Measurements from ENCODE around the gene COL12A1. TPM values are rescaled to one million over a fixed set of nuclear protein-coding genes. Genes with fewer than 3 reads are reported as not detected.

COL12A1 gene
- total RNA-seq, 4 donors from 2014 or later = 17.2 to 30.5 (median 22.4) TPM

DNA sequence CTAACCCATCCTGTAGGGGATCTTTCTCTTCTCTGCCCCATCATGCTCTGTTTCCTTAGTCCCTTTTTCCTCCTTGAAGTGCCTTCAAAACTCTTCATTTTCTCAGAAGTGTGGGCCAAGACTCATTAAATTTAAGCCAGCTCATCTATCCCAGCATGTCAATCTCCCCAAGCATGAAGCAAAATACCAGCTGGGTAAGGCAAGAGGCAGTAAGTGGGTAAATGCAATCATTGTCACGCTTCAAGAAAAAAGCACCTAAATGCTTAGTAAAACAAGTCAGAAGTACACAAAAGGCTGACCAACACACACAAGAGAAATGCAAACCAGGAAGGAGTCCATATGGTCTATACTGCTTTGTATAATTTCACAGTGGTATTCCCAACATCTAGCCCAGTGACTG, 61.5 kb downstream of the COL12A1 start:
- intact Hi-C loops (cut with DNase I; ENCODE audit: low total_unique reads) (no loop called here), in situ Hi-C loops (cut with MboI; ENCODE audit: low sequenced_read_pairs in 4 of 4) (no loop called here)
- Histone ChIP-seq H3K4me1 (no peaks in the 10 kb centered on the region), H3K27me3 (no peaks in the 10 kb centered on the region), H3K27ac (no peak overlapping the region), H3K9me3 (no peaks in the 10 kb centered on the region), H3K36me3 (no peaks in the 10 kb centered on the region), H3K4me3 (no peak overlapping the region)
- no peak for DNase-seq
- no peak for TF ChIP-seq POLR2A (IDR thresholded peaks at IDR 0.05)
- TF ChIP-seq, protein P1, sequence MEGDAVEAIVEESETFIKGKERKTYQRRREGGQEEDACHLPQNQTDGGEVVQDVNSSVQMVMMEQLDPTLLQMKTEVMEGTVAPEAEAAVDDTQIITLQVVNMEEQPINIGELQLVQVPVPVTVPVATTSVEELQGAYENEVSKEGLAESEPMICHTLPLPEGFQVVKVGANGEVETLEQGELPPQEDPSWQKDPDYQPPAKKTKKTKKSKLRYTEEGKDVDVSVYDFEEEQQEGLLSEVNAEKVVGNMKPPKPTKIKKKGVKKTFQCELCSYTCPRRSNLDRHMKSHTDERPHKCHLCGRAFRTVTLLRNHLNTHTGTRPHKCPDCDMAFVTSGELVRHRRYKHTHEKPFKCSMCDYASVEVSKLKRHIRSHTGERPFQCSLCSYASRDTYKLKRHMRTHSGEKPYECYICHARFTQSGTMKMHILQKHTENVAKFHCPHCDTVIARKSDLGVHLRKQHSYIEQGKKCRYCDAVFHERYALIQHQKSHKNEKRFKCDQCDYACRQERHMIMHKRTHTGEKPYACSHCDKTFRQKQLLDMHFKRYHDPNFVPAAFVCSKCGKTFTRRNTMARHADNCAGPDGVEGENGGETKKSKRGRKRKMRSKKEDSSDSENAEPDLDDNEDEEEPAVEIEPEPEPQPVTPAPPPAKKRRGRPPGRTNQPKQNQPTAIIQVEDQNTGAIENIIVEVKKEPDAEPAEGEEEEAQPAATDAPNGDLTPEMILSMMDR (IDR thresholded peaks at IDR 0.05 in 4 of 5, conservative IDR thresholded peaks at IDR 0.05 in 1 of 5) = no peak
- ATAC-seq = no peak

DNA sequence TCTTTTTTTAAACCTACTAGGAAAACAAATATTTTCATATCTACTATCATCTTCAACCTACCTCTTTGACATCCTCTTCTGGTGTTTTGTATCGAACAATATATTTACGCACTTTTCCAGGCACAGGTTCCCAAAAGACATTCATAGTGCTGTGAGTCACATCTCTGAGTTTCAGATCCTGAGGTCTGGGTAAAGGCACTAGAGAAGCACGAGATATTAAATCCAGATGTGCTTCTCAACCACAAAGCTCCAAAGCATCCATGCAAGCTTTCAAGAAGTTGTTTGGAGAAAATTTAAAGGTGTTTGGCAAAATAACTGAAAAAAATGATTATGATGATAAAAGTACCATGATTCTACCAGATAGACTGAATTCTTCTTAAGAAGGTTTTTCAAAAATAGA, 62.7 kb downstream of the COL12A1 start:
- TF ChIP-seq, protein P1 (IDR thresholded peaks at IDR 0.05 in 4 of 5, conservative IDR thresholded peaks at IDR 0.05 in 1 of 5) = no peak
- no peak for TF ChIP-seq POLR2A (IDR thresholded peaks at IDR 0.05)
- Histone ChIP-seq H3K4me1 (no peaks in the 10 kb centered on the region), H3K27ac (peak overlapping the region in 1 of 4 donors; percentile 8), H3K36me3 (no peaks in the 10 kb centered on the region), H3K4me3 (no peak overlapping the region), H3K27me3 (no peaks in the 10 kb centered on the region), H3K9me3 (no peaks in the 10 kb centered on the region)
- intact Hi-C loops (cut with DNase I; ENCODE audit: low total_unique reads) (no loop called here), in situ Hi-C loops (cut with MboI; ENCODE audit: low sequenced_read_pairs in 4 of 4) (no loop called here)
- ATAC-seq = no peak
- no peak for DNase-seq

DNA sequence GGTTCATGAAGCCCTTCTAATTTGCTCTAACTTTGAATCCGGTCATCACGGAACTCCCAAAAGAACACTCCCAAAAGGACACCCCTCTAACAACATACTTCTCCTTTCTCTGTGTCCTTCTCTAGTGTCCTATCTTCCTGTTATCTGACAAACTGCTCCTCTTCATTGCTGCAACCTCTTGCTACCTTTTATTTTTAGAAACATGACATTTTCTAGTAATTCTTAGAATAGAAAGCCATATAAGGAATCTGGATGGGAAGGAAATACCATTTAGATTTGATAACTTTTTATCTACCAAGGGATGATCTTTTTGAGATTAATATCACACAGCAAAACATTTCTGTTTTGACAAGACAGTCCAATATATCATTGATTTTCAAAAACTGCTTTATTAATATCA, 63.1 kb downstream of the COL12A1 start:
- H3K4me1 ChIP-seq = no peaks in the 10 kb centered on the region
- H3K27ac ChIP-seq = peak overlapping the region in 1 of 4 donors; percentile 8
- no peak for ATAC-seq
- H3K36me3 ChIP-seq = no peaks in the 10 kb centered on the region
- in situ Hi-C loops (cut with MboI; ENCODE audit: low sequenced_read_pairs in 4 of 4) = no loop called here
- DNase-seq = no peak
- H3K9me3 ChIP-seq = no peaks in the 10 kb centered on the region
- no peak for TF ChIP-seq POLR2A (IDR thresholded peaks at IDR 0.05)
- TF ChIP-seq, protein P1 (IDR thresholded peaks at IDR 0.05 in 4 of 5, conservative IDR thresholded peaks at IDR 0.05 in 1 of 5) = no peak
- no peaks in the 10 kb centered on the region for H3K27me3 ChIP-seq
- intact Hi-C loops (cut with DNase I; ENCODE audit: low total_unique reads) = no loop called here
- no peak overlapping the region for H3K4me3 ChIP-seq

DNA sequence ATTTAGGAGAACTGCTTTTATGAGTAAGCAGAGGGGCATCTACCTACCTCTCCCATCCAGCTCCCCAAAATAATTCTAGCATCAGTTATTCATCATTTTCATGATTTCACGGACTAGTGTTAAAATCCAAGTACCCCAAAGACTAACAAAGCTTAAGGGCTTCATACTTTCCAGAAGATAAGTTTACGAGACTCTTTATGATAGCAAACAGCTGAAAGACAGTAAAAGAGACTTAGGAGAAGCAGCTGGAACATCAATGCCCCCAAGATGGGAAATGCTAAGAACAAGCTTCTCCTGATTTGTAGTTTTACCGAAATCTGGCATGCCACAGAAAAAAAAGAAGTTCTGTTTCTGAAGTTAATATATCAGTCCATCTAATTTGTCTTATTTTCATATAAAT, 70.0 kb downstream of the COL12A1 start:
- H3K4me1 ChIP-seq = no peaks in the 10 kb centered on the region
- ATAC-seq = no peak
- no peak overlapping the region for H3K4me3 ChIP-seq
- TF ChIP-seq POLR2A (IDR thresholded peaks at IDR 0.05) = no peak
- TF ChIP-seq, protein P1 (IDR thresholded peaks at IDR 0.05 in 4 of 5, conservative IDR thresholded peaks at IDR 0.05 in 1 of 5) = no peak
- in situ Hi-C loops (cut with MboI; ENCODE audit: low sequenced_read_pairs in 4 of 4) (no loop called here), intact Hi-C loops (cut with DNase I; ENCODE audit: low total_unique reads) (no loop called here)
- H3K27ac ChIP-seq = no peak overlapping the region
- no peaks in the 10 kb centered on the region for H3K36me3 ChIP-seq
- H3K27me3 ChIP-seq = no peaks in the 10 kb centered on the region
- no peaks in the 10 kb centered on the region for H3K9me3 ChIP-seq
- no peak for DNase-seq

DNA sequence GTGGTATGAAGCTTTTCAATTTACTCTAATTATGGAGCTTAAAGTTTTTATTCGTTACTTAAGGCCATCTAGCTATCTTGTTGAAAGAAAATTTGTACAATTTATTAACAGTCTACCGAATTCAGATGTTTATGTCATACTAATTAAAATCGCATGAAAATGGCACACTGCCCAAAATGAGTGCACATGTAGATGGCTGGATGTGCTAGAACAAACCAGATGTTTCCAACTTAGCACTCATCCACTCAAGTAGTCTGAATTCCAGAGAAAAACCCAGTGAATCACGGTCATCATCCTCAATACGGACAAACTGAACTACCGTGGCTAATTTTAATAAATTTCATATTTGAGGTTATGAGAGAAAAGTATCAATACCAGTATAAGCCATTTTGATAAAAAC, 70.4 kb downstream of the COL12A1 start:
- H3K36me3 ChIP-seq = no peaks in the 10 kb centered on the region
- intact Hi-C loops (cut with DNase I; ENCODE audit: low total_unique reads) = no loop called here
- in situ Hi-C loops (cut with MboI; ENCODE audit: low sequenced_read_pairs in 4 of 4) = no loop called here
- no peak for DNase-seq
- no peak overlapping the region for H3K27ac ChIP-seq
- ATAC-seq = no peak
- no peaks in the 10 kb centered on the region for H3K9me3 ChIP-seq
- no peaks in the 10 kb centered on the region for H3K4me1 ChIP-seq
- H3K27me3 ChIP-seq = no peaks in the 10 kb centered on the region
- no peak for TF ChIP-seq POLR2A (IDR thresholded peaks at IDR 0.05)
- H3K4me3 ChIP-seq = no peak overlapping the region

All from gastrocnemius medialis (tissue), 4 donors.